HL-60 (cell line): ENCODE results near the gene SLC35D1.

Experiments
- CTCF ChIP-seq: IDR thresholded peaks from one replicate; pipeline ENCODE4 v1.5.1; 2011; ENCODE audit warnings: low read length, control low read depth, inconsistent platforms; ENCODE audit not compliant: insufficient read depth
- GABPA ChIP-seq: IDR thresholded peaks from 2 replicates; pipeline ENCODE4 v1.6.1; 2012; ENCODE audit warnings: low read depth
- POLR2AphosphoS5 ChIP-seq: IDR thresholded peaks from 2 replicates; pipeline ENCODE4 v1.6.1; 2012; ENCODE audit warnings: low read depth
- REST ChIP-seq: IDR thresholded peaks from 2 replicates; pipeline ENCODE4 v1.6.1; 2012; ENCODE audit warnings: low read depth; ENCODE audit not compliant: insufficient replicate concordance
- SPI1 ChIP-seq: IDR thresholded peaks from 2 replicates; pipeline ENCODE4 v1.6.1; 2012; ENCODE audit warnings: low read depth, mild to moderate bottlenecking, borderline replicate concordance

GRCh38 chr1:67009792-67010191 lies 44.2 kb downstream of the SLC35D1 start:
- TF ChIP-seq CTCF (no peak), POLR2AphosphoS5 (no peak), GABPA (no peak), REST (no peak), SPI1 (no peak)
